Measurements from ENCODE around the gene UGT1A6. TPM values are rescaled to one million over a fixed set of nuclear protein-coding genes. Genes with fewer than 3 reads are reported as not detected.

The UGT1A6 gene
- polyA plus RNA-seq, 1 of the 3 experiments (the other 2 are of a cell fraction): not detected

DNA sequence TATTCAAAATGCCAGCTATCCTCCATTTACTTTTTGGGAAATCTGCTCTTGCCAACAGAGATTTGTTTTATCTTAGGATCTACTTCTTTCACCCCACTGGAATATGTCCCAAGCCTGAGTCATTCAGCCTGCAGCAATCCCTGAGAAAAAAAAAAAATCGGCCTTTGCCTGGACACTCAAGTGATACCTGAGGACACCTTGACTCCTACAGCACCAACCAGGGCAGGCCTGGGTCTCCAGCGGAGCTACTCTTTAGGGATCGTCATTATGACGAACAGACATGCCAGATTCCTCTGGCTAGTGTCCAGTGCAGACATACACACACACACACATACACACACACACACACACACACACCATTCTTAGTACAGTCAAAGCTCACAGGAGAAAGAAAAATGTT lies 2.2 kb upstream of the UGT1A6 start:
- 51% methylated on average over 4 of the region's 4 CpGs for WGBS (ENCODE audit: low lambda C conversion rate)
- CTCF ChIA-PET: interaction anchor here (1.2 kb wide), 1 partner anchor 21 kb away, joined by 4 read pairs; no protein-coding TSS in a partner anchor
- POLR2A ChIA-PET: no interaction called here

DNA sequence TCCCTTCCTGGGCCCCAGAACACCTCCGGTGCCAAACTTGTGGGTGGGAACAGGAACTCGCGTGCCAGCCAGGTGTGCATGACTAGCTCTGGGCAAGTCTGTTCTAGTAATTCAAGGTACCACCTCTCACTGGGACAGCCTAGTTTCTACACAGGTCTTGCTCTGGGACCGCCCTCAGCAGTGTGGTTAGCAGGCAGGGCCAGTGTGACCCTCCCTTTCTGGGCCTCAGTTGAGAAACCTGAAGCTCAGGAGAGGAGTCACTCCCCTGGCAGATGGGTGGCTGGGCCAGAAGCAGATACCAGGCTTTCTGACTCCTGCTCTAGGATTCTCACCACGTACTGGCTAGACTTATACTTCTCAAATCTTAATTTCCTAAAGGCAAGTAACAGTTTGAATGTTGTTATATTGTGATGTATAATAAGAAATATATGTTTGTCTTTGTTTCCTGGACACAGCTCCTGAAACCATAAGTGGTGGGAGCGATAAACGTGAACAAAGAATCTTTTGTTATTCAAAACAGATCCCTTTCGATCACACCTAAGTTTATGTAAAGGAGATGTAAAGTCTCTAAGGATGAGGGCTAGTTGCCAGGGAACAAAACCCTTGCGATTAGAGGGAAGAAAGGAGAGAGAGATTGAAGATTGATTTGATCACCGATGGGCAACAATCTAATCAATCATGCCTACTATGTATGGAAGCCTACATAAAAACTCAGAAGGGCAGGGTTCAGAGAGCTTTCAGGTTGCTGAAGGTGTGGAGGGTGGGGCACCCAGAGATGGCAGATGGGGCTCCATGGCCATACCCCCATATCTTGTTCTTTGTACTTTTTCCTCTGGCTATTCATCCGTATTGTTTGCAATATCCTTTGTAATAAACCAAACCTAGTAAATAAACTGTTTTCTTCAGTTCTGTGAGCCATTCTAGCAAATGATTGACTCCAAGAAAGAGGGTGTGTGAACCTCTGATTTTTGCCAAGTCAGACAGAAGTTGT lies 952 bp upstream of the UGT1A6 start:
- no peaks in the 10 kb centered on the region for H3K4me1 ChIP-seq (ENCODE audit: control insufficient read depth in 1 of 2, insufficient read depth in 2 of 2, low read depth in 1 of 2, low read length in 1 of 2)
- H2AFZ ChIP-seq (ENCODE audit: low read depth): no peak overlapping the region
- no peak overlapping the region for H3K4me2 ChIP-seq
- DNase-seq: no peak
- H3K27ac ChIP-seq (ENCODE audit: low read depth in 2 of 2, low read length in 1 of 2): no peak overlapping the region
- no peaks in the 10 kb centered on the region for H3K79me2 ChIP-seq (ENCODE audit: insufficient read depth)
- ChIA-PET CTCF (interaction anchor here (1.1 kb wide), 1 partner anchor 20 kb away, joined by 4 read pairs; no protein-coding TSS in a partner anchor), POLR2A (interaction anchor here (0.8 kb wide), 1 partner anchor 24 kb away, joined by 3 read pairs; no protein-coding TSS in a partner anchor)
- H3K27me3 ChIP-seq (ENCODE audit: insufficient read depth): no peaks in the 10 kb centered on the region
- no peaks in the 10 kb centered on the region for H4K20me1 ChIP-seq (ENCODE audit: insufficient read depth)
- WGBS (ENCODE audit: low lambda C conversion rate): 70% methylated on average over 7 of the region's 11 CpGs
- H3K9me2 ChIP-seq: no peaks in the 10 kb centered on the region
- no peaks in the 10 kb centered on the region for H3K36me3 ChIP-seq (replicated peaks in 1 of 2; ENCODE audit: control insufficient read depth in 1 of 2, insufficient read depth in 2 of 2, low read length in 1 of 2)
- no peaks in the 10 kb centered on the region for H3F3A ChIP-seq (replicated peaks; ENCODE audit: insufficient read depth)
- H3K9me3 ChIP-seq: no peaks in the 10 kb centered on the region
- no peak overlapping the region for H3K9ac ChIP-seq
- no peak overlapping the region for H3K4me3 ChIP-seq (ENCODE audit: low read depth in 2 of 2, low read length in 1 of 2)
- TF ChIP-seq FOXJ3 (CRISPR knock-in tag; IDR thresholded peaks at IDR 0.05) (no peak), JUND (IDR thresholded peaks at IDR 0.05) (no peak), RAD21 (IDR thresholded peaks at IDR 0.05; ENCODE audit: low read length) (no peak), YY1 (IDR thresholded peaks at IDR 0.05; ENCODE audit: low read depth) (no peak), GATA2 (CRISPR knock-in tag; IDR thresholded peaks at IDR 0.05) (no peak), EP300 (IDR thresholded peaks at IDR 0.05; ENCODE audit: borderline replicate concordance in 1 of 2, low read depth in 1 of 2, low read length in 1 of 2) (no peak), SMC3 (IDR thresholded peaks at IDR 0.05; ENCODE audit: low read depth, low read length) (no peak), TCF12 (IDR thresholded peaks at IDR 0.05) (no peak), RFX5 (IDR thresholded peaks at IDR 0.05; ENCODE audit: low read length) (no peak), TEAD4 (IDR thresholded peaks at IDR 0.05; ENCODE audit: borderline replicate concordance, insufficient read depth) (no peak), FOSL2 (IDR thresholded peaks at IDR 0.05; ENCODE audit: borderline replicate concordance, low read depth) (no peak)
- TF ChIP-seq, protein P1, sequence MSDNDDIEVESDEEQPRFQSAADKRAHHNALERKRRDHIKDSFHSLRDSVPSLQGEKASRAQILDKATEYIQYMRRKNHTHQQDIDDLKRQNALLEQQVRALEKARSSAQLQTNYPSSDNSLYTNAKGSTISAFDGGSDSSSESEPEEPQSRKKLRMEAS (IDR thresholded peaks at IDR 0.05; ENCODE audit: low read depth): no peak
- TF ChIP-seq, protein P2, sequence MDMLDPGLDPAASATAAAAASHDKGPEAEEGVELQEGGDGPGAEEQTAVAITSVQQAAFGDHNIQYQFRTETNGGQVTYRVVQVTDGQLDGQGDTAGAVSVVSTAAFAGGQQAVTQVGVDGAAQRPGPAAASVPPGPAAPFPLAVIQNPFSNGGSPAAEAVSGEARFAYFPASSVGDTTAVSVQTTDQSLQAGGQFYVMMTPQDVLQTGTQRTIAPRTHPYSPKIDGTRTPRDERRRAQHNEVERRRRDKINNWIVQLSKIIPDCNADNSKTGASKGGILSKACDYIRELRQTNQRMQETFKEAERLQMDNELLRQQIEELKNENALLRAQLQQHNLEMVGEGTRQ (IDR thresholded peaks at IDR 0.05; ENCODE audit: borderline replicate concordance, low read depth, low read length): no peak
- TF ChIP-seq, protein P3, sequence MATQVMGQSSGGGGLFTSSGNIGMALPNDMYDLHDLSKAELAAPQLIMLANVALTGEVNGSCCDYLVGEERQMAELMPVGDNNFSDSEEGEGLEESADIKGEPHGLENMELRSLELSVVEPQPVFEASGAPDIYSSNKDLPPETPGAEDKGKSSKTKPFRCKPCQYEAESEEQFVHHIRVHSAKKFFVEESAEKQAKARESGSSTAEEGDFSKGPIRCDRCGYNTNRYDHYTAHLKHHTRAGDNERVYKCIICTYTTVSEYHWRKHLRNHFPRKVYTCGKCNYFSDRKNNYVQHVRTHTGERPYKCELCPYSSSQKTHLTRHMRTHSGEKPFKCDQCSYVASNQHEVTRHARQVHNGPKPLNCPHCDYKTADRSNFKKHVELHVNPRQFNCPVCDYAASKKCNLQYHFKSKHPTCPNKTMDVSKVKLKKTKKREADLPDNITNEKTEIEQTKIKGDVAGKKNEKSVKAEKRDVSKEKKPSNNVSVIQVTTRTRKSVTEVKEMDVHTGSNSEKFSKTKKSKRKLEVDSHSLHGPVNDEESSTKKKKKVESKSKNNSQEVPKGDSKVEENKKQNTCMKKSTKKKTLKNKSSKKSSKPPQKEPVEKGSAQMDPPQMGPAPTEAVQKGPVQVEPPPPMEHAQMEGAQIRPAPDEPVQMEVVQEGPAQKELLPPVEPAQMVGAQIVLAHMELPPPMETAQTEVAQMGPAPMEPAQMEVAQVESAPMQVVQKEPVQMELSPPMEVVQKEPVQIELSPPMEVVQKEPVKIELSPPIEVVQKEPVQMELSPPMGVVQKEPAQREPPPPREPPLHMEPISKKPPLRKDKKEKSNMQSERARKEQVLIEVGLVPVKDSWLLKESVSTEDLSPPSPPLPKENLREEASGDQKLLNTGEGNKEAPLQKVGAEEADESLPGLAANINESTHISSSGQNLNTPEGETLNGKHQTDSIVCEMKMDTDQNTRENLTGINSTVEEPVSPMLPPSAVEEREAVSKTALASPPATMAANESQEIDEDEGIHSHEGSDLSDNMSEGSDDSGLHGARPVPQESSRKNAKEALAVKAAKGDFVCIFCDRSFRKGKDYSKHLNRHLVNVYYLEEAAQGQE (IDR thresholded peaks at IDR 0.05; ENCODE audit: low read depth, low read length): no peak

More for the DNA sequence above, 2.2 kb upstream of the UGT1A6 start:
- no peaks in the 10 kb centered on the region for H3K36me3 ChIP-seq (replicated peaks in 1 of 2; ENCODE audit: control insufficient read depth in 1 of 2, insufficient read depth in 2 of 2, low read length in 1 of 2)
- no peak overlapping the region for H3K9ac ChIP-seq
- no peaks in the 10 kb centered on the region for H3K9me3 ChIP-seq
- H4K20me1 ChIP-seq (ENCODE audit: insufficient read depth): no peaks in the 10 kb centered on the region
- H3K79me2 ChIP-seq (ENCODE audit: insufficient read depth): no peaks in the 10 kb centered on the region
- no peaks in the 10 kb centered on the region for H3K27me3 ChIP-seq (ENCODE audit: insufficient read depth)
- no peaks in the 10 kb centered on the region for H3K9me2 ChIP-seq
- H2AFZ ChIP-seq (ENCODE audit: low read depth): no peak overlapping the region
- TF ChIP-seq YY1 (IDR thresholded peaks at IDR 0.05; ENCODE audit: low read depth) (no peak), SIN3A (IDR thresholded peaks at IDR 0.05; ENCODE audit: borderline replicate concordance, low read depth, low read length) (no peak), RCOR1 (IDR thresholded peaks at IDR 0.05; ENCODE audit: low read length) (no peak), NFIC (IDR thresholded peaks at IDR 0.05; ENCODE audit: borderline replicate concordance) (no peak), GATA2 (CRISPR knock-in tag; IDR thresholded peaks at IDR 0.05) (no peak), FOSL2 (IDR thresholded peaks at IDR 0.05; ENCODE audit: borderline replicate concordance, low read depth) (no peak)
- TF ChIP-seq, protein P4, sequence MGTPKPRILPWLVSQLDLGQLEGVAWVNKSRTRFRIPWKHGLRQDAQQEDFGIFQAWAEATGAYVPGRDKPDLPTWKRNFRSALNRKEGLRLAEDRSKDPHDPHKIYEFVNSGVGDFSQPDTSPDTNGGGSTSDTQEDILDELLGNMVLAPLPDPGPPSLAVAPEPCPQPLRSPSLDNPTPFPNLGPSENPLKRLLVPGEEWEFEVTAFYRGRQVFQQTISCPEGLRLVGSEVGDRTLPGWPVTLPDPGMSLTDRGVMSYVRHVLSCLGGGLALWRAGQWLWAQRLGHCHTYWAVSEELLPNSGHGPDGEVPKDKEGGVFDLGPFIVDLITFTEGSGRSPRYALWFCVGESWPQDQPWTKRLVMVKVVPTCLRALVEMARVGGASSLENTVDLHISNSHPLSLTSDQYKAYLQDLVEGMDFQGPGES (IDR thresholded peaks at IDR 0.05; ENCODE audit: low read depth, low read length): no peak
- TF ChIP-seq, protein P2 (IDR thresholded peaks at IDR 0.05; ENCODE audit: borderline replicate concordance, low read depth, low read length): no peak
- H3F3A ChIP-seq (replicated peaks; ENCODE audit: insufficient read depth): no peaks in the 10 kb centered on the region
- no peak overlapping the region for H3K4me2 ChIP-seq
- no peak overlapping the region for H3K27ac ChIP-seq (ENCODE audit: low read depth in 2 of 2, low read length in 1 of 2)
- H3K4me1 ChIP-seq (ENCODE audit: control insufficient read depth in 1 of 2, insufficient read depth in 2 of 2, low read depth in 1 of 2, low read length in 1 of 2): no peaks in the 10 kb centered on the region
- no peak overlapping the region for H3K4me3 ChIP-seq (ENCODE audit: low read depth in 2 of 2, low read length in 1 of 2)
- DNase-seq: no peak

All from SK-N-SH (cell line).